GM12872 (cell line): ENCODE data around the gene PARVB.

Source experiments
- TF ChIP-seq, protein P1 (sequence below): IDR thresholded peaks from 3 replicates; pipeline ENCODE4 v1.5.1; 2011; ENCODE audit warnings: low read depth, mild to moderate bottlenecking, low read length, moderate library complexity; ENCODE audit not compliant: insufficient read depth

Gene PARVB

DNA sequence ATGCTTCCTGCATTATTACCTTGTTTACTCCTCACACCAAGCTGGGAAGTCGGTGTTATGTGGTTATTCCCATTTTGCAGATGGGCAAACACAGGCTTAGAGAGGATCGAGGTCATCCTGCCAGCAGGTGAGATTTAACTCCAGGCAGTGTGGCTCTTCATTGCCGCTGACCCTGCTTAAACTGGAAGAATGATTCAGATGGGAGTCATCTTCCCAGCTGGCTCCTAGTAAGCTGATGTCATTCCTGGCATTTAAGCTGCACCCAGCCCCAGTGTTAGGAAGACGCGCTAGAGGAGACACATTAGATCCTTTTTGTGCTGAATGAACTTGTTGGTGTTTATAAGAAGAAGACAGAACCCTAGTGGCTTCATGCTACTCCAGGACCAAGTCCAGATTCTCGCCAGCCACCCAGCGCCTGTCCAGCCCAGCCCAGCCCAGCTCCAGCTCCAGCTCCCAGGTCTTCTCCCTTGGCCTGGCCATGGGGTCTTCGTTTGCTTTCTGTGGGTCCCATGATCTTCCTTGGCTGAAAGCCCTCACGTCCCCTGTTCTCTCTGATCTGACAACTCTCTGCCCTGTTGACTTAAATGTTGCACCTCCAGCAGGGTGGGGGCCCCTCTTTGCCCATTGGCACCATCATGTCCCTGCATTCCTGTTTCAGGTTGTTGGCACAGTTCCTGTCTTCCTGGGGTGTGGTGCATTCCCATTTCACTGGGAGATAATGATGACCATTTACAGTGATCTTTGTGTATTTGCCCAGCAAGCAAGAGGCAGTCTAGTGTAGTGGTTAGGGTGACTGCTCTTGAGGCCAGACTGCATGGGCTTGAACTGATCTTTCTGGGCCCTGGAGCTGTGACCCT, 13.6 kb downstream of the PARVB start:
- TF ChIP-seq, protein P1, sequence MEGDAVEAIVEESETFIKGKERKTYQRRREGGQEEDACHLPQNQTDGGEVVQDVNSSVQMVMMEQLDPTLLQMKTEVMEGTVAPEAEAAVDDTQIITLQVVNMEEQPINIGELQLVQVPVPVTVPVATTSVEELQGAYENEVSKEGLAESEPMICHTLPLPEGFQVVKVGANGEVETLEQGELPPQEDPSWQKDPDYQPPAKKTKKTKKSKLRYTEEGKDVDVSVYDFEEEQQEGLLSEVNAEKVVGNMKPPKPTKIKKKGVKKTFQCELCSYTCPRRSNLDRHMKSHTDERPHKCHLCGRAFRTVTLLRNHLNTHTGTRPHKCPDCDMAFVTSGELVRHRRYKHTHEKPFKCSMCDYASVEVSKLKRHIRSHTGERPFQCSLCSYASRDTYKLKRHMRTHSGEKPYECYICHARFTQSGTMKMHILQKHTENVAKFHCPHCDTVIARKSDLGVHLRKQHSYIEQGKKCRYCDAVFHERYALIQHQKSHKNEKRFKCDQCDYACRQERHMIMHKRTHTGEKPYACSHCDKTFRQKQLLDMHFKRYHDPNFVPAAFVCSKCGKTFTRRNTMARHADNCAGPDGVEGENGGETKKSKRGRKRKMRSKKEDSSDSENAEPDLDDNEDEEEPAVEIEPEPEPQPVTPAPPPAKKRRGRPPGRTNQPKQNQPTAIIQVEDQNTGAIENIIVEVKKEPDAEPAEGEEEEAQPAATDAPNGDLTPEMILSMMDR, result no peak

DNA sequence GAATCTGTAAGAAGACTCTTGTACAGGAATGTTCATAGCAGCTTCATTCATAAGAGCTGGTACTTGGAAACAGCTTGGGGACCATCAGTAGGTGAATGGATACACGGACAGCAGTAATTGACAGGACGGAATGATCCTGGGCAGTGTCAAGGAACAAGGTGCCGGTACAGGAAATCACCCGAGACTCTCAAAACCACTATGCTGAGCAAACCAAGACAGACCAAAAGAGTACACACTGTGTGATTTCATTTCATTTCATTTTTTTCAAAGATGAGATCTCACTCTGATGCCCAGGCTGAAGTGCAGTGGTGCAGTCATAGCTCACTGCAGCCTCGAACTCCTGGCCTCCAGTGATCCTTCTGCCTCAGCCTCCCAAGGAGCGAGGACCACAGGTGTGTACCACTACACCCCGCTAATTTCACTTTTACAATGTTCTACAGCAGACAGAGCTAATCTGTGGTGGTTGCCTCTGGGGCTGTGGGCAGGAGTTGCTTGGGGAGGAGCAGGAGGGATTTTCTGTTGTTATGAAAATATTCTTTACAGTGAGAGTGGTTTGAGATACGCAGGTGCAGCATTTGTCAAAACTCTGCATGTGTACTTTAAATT, 15.6 kb downstream of the PARVB start:
- TF ChIP-seq, protein P1, result no peak

DNA sequence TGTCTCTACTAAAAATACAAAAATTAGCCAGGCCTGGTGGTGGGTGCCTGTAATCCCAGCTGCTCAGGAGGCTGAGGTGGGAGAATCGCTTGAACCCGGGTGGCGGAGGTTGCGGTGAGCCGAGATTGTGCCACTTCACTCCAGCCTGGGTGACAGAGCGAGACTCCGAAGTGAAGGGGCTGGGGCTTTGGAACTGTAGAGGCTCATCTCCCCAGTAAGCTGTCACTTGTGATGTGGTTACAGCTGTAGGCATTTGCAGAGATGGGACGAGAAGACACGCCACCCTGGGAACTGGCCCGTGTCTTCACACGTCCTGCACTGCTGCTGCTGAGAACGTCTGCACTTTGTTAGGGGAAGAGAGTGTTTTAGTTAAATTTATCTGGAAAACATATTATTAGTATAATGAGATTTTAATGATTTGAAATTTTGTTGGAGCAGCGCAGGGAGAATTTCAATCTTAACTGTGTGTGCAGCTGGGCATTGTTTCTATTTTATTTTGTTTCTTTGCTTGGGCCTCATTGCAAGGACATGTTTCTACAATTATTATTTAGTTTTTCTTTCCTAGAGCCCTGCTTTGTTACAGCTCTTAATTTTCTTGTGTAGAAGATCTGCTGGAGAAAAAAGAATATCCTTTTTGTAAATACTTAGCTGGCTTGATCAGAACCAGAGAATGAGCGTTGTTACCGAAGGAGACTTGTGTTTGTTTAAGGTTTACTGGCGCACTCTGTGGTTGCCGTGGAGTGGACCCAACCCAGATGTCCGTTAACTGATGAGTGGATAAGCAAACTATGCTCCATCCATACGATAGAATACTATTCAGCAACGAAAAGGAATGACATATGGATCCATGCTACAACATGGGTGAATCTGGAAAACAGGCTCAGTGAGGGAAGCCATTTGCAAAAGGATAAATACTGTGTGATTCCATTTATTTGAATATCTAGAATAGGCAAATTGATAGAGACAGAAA, 18.4 kb downstream of the PARVB start:
- TF ChIP-seq, protein P1, result no peak

DNA sequence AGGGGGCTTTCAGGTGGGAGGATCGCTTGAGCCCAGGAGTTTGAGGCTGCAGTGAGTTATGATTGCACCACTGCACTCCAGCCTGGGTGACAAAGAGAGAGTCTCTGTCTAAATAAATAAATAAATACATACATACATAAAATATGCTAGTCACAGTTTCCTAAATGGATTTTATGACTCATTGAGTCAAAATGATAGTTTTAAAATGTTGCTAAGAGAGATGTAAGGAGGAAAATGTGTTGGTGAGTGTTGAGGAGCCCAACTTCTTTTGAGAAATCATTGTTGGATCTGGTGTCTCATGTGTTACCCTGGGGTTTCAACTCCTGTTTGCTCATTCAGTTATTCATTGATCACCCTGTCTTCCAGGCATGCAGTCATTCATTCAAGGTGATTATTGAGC, 21.0 kb downstream of the PARVB start:
- TF ChIP-seq, protein P1, result no peak

DNA sequence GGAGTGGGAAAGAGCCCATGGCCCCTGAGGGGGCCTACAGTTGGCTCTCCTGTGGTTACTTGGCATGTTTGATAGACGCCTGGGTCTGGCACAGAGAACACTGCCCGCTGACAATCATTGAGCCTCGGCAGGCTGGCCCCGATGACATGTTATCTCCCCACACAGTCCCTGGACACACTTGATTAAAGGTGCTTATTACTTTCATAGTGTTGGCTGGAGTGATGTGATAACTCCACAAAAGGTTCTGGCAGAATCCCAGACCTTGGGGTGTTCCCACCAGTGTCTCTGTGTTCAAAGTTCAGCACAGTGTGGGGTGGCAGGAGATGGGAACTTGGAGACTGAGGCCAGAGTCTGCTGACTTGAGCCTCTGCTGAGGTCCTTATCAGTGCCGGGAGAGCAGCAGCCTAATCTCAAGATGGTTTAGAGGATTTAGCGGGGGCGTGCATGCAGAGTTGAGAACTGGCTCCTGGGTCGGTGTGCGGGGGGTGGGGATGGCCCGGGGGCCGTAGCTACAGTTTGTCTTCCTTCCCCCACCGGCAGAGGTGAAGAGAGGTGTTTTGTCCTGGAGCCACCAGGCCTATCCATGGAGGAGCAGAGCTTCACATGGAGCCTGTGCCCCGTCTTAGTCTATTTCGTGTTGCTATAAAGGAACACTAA, 22.5 kb downstream of the PARVB start:
- TF ChIP-seq, protein P1, result no peak

DNA sequence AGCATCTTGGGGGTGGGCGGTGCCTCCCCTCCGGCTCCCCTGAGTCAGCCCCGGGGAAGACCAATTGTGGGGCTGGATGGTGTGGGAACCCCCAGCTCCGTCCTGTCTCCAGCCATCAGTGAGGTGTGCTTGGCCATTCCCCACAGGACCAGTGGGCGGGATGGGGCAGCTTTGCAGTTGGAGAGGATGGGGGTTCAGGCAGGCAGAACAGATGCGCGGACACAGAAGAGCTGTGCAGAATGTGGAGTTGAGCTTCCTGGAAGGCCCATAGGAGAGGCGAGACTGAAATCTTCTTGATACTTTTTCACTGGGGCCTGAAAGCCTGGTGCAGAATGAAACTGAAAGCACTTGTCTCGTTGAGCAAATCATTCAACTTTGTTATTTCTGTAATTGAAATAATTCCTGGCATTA, 23.8 kb downstream of the PARVB start:
- TF ChIP-seq, protein P1, result no peak
